Hindlimb muscle (tissue), 1 donor: ENCODE data around the gene POLA1. TPM values are rescaled to one million over a fixed set of nuclear protein-coding genes. Genes with fewer than 3 reads are reported as not detected.

Experiments
- DNase-seq: peaks from one replicate; pipeline ENCODE4 v3.0.0-alpha.2; 2013
- polyA plus RNA-seq: library from polyadenylated mRNA; unstranded; fragments of 120-200 nt; gene quantifications from one replicate; pipeline ENCODE4 v1.2.1, GENCODE V29; 2013; ENCODE audit not compliant: insufficient read length

The POLA1 gene
- polyA plus RNA-seq, 1 donor, result 17.7 TPM

DNA sequence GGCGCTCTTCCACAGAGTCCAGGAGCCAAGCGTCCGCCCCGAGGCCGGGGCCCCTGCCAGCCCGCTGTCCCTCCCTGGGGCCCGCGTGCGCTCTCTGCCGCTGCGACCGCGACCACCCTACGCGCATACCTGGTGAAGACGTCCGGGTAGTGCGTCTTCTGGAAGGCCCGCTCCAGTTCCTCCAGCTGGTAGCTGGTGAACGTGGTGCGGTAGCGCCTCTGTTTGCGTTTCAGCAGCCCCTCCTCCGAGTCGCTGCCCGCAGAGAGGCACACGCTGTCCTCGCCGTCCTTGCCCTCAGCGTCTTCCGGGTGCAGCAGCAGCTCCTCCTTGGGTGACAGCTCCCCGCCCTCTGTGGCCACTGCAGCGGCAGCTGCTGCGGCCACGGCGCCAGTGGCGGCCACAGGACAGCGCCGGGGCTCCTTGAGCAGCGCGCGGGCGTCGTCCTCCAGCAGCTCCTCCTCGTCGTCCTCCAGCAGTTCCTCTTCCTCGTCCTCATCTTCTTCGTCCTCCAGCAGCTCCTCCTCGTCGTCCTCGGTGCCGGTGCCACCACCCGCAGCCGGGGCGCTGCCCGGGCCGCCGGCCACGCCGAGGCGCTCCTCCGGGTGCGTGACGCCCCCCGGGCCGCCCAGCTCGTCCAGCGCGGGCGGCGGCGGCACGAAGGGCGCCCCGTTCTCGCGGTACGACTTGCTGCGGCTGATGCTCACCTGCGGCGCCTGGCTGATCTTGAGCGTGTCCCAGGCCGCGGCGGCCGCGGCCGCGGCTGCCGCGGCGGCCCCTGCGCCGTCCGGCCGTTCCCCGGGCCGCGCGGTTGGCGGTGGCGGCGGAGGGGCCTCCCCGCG is 319.3 kb downstream of the POLA1 start:
- no peak for DNase-seq

DNA sequence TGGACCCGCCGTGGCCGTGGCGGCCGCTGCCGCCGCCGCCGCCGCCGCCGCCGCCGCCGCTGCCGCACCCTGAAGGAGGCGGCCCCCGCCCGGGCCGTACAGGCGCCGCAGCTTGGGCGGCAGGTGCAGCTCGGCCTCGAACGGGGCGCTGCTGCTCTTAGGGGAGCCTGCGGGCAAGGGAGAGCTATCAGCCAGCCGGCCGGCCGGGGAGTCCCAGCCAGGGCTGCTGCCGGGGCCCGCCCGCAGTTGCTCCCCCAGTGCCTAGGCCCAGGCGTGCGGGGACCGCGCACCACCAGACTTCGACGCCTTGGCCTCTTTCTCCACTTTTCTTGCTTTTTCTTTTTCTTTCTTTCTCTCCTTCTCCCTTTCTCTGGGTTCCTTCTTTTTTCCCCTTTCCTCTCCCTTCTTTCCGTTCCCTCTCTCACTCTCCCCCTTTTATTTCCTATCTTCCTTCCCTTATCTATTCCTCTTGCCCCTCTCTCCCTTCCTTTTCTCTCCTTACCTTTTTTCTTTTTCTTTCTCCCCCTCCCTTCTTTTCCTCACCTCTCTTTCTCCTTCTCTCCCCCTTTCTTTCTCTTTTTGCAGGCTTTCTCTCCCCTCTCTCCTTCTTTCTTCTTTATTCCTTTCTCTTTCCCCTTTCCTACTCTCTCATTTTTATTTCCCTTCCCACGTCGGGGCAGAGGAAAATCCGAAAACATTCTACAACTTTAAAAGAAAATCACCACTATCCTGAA is 320.1 kb downstream of the POLA1 start:
- DNase-seq, result no peak

DNA sequence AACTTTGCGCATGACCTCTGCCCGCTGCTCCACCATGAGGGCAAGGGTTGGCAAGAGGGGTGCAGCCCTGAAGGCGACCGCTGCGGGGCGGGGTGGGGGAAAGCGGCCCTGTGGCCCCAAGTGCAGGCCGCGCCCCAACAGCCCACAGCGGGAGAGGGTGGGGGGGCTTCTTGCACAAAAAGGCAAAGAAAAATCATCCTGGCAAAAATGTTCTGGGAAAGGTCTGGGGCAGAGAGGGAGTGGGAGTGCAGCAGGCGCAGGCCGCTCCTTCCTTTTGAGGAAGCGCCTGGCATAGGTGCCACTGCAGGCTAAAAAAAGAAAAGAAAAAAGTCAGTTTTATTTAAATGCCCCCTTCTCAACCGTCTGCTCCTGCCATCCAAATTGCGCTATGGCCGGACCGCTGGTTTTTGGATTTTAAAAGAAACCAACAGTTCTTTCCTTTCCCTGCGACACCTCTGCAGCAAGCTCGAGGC is 320.7 kb downstream of the POLA1 start:
- no peak for DNase-seq

DNA sequence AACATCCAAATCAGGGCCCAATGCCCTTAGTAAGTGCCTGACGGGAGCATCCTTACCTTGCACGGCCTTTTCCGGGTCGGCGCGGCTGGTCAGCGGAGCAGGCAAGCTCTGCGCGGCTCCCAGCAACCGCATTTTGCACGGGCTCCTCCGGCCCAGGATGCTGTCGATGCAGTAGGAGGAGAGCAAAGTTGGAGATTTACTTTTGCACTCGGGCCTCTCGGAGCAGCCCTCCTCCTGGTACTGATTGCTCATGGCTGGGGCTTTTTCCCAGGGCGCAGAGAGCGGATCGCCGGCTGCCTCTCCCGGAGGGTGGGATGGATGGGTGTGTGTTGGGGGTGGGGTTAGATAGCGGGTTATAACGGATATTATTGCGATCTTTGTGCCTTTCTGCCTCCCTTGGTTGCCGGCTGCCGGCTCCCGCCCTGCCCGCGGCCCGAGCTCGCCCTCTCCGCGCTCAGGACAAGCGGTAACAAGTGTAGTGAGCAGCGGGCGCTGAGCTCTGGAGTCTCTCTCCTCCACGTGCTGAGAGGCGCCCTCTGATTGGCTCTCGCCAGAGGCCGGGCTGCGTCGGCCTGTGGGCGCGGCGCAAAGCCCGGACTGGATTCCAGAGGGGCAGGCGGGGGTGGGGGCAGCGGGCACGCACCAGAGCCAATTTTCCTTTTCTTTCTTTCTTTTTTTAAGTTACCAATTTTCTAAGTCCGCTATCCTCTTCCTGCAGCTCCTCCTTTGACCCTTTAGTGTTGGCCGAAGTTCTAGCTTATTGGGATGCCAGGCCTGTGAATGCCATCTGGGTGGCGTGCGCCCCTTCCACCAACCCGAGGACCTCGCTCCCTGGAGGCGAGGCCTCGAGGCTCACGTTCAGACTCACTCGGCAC is 322.0 kb downstream of the POLA1 start, which contains the start of gene ARX:
Gene ARX, minus strand, starts transcription at position 480 of the 875 bp plus-strand sequence. Its CDS starts 228 bp downstream, at position 252.
- DNase-seq, result peak; percentile 73

- DNase-seq, result no peak
Observed at GRCh38 chrX:25016361-25016671, 322.6 kb downstream of the POLA1 start.

DNA sequence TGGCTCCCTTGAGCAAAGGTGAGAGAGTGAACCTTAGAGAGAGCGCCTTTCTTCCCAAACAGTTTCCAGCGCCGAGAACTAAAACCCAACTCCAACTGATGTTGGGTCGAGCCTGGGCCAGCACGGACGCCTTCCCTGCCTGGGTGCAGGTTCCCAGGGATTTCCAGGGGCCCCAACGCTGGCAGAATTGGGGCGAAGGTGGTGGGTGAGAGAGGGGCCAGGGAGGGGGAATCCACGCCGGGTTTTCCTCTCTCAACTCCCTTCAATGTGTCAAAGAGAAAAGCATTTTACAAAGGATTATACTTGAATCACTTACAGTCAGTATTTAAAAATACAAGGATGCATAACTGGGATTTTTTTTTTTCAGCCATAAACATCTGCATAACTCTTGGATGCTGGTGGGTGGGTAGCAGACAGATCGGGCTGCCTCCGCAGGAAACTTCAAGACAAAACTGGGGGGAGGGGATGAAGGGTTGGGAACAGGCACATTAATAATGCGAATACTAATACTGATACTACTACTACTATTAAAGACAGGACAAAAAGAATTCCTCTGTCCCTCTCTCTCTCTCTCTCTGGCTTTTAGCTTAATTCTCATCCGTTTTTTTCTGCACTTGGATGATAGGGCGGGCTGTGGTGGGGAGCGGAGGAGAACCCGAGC is 323.4 kb downstream of the POLA1 start:
- no peak for DNase-seq

GRCh38 chrX:25017667-25018247 is 324.0 kb downstream of the POLA1 start:
- DNase-seq, result no peak

DNA sequence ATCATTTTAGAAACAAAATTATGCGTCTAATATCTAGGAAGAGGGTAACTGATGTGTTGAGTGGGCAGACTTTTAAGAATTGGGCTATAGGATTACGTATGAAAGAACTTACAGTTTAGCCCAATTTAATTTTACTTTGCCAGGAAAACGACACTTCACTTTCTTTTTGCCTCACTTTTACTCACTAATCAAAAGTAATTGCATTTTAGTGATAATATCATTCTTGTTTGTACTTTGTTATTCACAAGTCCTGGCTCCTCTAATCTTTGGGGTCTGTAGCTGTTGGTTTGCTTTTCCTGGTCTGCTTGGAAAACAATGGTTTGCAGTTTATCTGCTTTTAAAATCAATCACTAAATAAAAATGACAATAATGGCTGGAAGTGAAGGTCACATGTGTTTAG is 325.0 kb downstream of the POLA1 start:
- DNase-seq, result no peak

GRCh38 chrX:25019707-25020390 is 326.1 kb downstream of the POLA1 start:
- DNase-seq, result no peak

- no peak for DNase-seq
Observed at GRCh38 chrX:25020391-25020904, 326.7 kb downstream of the POLA1 start.

GRCh38 chrX:25020905-25021449 is 327.3 kb downstream of the POLA1 start:
- no peak for DNase-seq

DNA sequence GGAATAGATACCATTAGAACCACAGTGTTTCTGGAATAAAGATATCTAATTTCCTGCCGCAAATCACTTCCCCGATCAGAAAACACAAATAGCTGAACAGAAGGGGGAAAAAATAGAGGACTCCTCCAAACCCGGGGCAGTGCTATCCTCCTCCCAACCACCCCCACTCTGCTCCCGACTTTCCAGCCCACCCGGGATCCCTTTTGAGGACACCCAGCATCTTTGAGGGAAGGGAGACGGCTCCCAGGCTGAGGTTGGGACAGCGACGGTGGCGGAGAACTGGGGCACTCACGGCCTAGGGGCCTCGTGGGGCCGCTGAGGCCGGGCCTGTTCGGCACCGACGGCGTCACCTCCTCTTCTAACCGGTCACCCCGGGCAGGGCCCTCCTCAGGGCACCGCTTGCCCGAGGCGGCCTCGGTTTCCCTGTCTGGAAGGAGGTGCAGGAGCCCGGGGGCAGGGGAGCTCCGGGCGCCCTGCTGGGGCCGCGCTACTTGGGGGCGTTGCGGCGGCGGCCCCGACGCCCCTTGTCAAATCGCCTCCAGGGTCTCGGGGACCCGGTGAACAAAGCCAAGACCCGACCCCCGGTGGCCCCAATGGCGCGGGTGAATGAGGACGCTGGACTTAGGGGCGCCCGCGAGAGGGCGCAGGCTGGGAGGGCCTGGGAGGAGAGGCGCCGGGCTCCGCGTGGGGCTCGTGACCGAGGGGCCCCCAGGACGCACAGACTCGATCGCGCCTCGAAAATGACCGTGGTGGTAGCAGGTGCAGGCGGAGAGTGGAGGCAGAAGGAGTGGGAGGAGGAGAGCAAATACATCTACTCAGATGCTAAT is 329.0 kb downstream of the POLA1 start:
- no peak for DNase-seq

DNA sequence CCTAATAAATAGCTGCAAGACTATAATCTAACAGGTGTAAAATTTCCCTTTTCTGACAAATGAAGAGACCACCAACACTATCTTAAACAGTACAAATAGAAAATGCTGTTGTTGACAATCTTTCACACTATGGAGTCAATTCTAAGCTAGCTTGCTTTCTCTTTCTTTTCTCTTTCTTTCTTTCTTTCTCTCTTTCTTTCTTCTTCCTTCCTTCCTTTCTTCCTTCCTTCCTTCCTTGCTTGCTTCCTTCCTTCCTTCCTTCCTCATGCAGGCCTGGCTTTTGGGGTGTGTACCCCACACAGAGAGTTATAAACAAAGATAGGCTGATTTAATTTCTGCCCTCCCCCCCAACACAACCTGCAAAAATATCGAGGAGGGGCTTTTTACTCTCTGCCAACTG is 330.2 kb downstream of the POLA1 start:
- DNase-seq, result no peak

DNA sequence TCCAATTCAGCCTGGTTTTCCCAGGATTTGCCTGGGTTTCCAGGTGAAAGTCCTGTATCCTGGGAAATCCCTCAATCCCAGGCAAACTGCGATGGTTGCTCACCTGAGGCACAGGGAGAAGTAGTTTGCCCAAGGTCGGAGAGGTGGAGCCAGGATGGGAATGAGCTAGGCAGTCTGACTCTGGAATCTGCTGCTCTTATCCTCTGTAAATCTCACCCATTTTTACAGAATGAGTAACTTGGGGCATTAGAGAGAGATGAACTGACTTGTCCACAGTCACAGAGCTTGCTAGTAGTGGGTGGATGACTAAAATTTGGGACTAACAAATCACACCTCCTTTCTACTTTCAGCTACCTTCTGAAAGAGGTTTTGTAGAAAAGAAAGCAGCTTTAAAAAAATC is 331.9 kb downstream of the POLA1 start:
- DNase-seq, result no peak

DNA sequence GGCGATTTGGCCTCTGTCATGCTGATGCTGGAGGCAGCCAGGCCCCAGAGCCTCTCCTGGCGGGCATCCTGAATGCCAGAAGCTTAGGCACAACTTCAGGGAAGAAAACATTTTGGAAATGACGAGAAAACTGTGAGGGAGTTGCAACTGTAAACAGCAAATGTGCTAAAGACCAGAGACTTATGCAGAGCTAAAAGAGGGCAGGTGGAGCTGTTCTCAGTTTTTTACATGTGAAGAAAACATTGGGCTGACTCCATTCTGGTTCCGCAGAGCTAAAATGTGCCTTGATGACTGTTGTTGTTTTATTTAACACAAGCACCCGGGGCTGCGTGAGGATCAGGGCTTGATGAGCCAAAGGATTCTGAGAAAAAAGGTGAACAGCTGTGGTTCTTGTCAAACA is 332.9 kb downstream of the POLA1 start:
- DNase-seq, result no peak

- DNase-seq, result no peak
Observed at GRCh38 chrX:25028726-25029125, 335.0 kb downstream of the POLA1 start.

- DNase-seq, result no peak
Observed at GRCh38 chrX:25029288-25029825, 335.6 kb downstream of the POLA1 start.

- DNase-seq, result no peak
Observed at GRCh38 chrX:25034889-25035288, 341.2 kb downstream of the POLA1 start.

- DNase-seq, result no peak
Observed at GRCh38 chrX:25039036-25039435, 345.3 kb downstream of the POLA1 start.

- no peak for DNase-seq
Observed at GRCh38 chrX:25043192-25043591, 349.5 kb downstream of the POLA1 start.
